SK-N-MC (cell line): ENCODE results near the gene TRPM7.

Experiments used
- EZH2 ChIP-seq: fragments of 200-600 bp; sonication (generic); IDR thresholded peaks from one replicate; pipeline ENCODE4 v1.6.1; 2017; ENCODE audit warnings: antibody characterized with exemption
- FOXP2 ChIP-seq: optimal IDR thresholded peaks from 2 replicates; pipeline ENCODE3; 2011; ENCODE audit warnings: mild to moderate bottlenecking, moderate library complexity; ENCODE audit not compliant: insufficient read depth; ENCODE audit errors: extremely low read length, control extremely low read depth
- POLR2AphosphoS5 ChIP-seq: IDR thresholded peaks from 2 replicates; pipeline ENCODE4 v1.6.1; 2012; ENCODE audit warnings: mild to moderate bottlenecking, low read depth, low read length, borderline replicate concordance

DNA sequence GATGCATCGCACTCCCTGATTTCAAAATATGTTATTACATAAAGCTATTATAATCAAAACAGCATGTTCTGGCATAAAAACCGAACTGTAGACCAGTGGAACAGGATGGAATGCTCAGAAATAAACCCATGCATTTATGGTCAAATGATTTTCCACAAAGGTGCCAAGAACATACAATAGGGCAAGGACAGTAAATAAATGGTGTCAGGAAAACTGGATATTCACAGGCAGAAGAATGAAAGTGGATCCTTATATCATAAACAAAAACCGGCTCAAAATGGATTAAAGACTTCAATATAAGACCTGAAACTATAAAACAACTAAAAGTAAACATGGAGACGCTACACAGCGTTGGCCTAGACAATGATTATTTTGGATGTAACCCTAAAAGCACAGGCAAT is 162.7 kb downstream of the TRPM7 start:
- TF ChIP-seq POLR2AphosphoS5 = no peak
- no peak for TF ChIP-seq EZH2
- TF ChIP-seq FOXP2 = no peak
